Measurements from ENCODE around the gene PROK2. TPM values are rescaled to one million over a fixed set of nuclear protein-coding genes. Genes with fewer than 3 reads are reported as not detected.

The PROK2 gene
- polyA plus RNA-seq, 1 experiment: not detected

GRCh38 chr3:71801986-71802385 is 17.0 kb upstream of the PROK2 start:
- H3K36me3 ChIP-seq (ENCODE audit: control insufficient read depth, insufficient read depth, low read length): no peaks in the 10 kb centered on the region
- ChIA-PET POLR2A (no interaction called here), CTCF (interaction anchor here (1.6 kb wide), 1 partner anchor 13 kb away, joined by 4 read pairs; no protein-coding TSS in a partner anchor)
- H3K4me3 ChIP-seq (ENCODE audit: low read depth, low read length): no peak overlapping the region
- peaks cover 3% of the 10 kb centered on the region for H3K27me3 ChIP-seq (ENCODE audit: control insufficient read depth, insufficient read depth, low read length)
- TF ChIP-seq CTCF (IDR thresholded peaks at IDR 0.05; ENCODE audit: insufficient read depth, low read depth, low read length): no peak
- DNase-seq (ENCODE audit: low read depth): no peak

- no peak for TF ChIP-seq CTCF (IDR thresholded peaks at IDR 0.05; ENCODE audit: insufficient read depth, low read depth, low read length)
- POLR2A ChIA-PET: no interaction called here
Observed at GRCh38 chr3:71800023-71800422, 15.1 kb upstream of the PROK2 start.

GRCh38 chr3:71797455-71797854 is 12.5 kb upstream of the PROK2 start:
- Histone ChIP-seq H3K4me3 (ENCODE audit: low read depth, low read length) (no peak overlapping the region), H3K36me3 (ENCODE audit: control insufficient read depth, insufficient read depth, low read length) (no peaks in the 10 kb centered on the region), H3K27me3 (ENCODE audit: control insufficient read depth, insufficient read depth, low read length) (peaks cover 7% of the 10 kb centered on the region)
- ChIA-PET POLR2A (no interaction called here), CTCF (no interaction called here)
- TF ChIP-seq CTCF (IDR thresholded peaks at IDR 0.05; ENCODE audit: insufficient read depth, low read depth, low read length): no peak
- no peak for DNase-seq (ENCODE audit: low read depth)

More at GRCh38 chr3:71800023-71800422, 15.1 kb upstream of the PROK2 start:
- Histone ChIP-seq H3K36me3 (ENCODE audit: control insufficient read depth, insufficient read depth, low read length) (no peaks in the 10 kb centered on the region), H3K27me3 (ENCODE audit: control insufficient read depth, insufficient read depth, low read length) (peaks cover 7% of the 10 kb centered on the region), H3K4me3 (ENCODE audit: low read depth, low read length) (no peak overlapping the region)
- DNase-seq (ENCODE audit: low read depth): no peak
- CTCF ChIA-PET: no interaction called here

GRCh38 chr3:71796290-71796689 is 11.3 kb upstream of the PROK2 start:
- Histone ChIP-seq H3K27me3 (ENCODE audit: control insufficient read depth, insufficient read depth, low read length) (peaks cover 7% of the 10 kb centered on the region), H3K4me3 (ENCODE audit: low read depth, low read length) (no peak overlapping the region), H3K36me3 (ENCODE audit: control insufficient read depth, insufficient read depth, low read length) (no peaks in the 10 kb centered on the region)
- ChIA-PET POLR2A (no interaction called here), CTCF (no interaction called here)
- TF ChIP-seq CTCF (IDR thresholded peaks at IDR 0.05; ENCODE audit: insufficient read depth, low read depth, low read length): no peak
- no peak for DNase-seq (ENCODE audit: low read depth)

- Histone ChIP-seq H3K4me3 (ENCODE audit: low read depth, low read length) (no peak overlapping the region), H3K27me3 (ENCODE audit: control insufficient read depth, insufficient read depth, low read length) (peaks cover 6% of the 10 kb centered on the region), H3K36me3 (ENCODE audit: control insufficient read depth, insufficient read depth, low read length) (no peaks in the 10 kb centered on the region)
- TF ChIP-seq CTCF (IDR thresholded peaks at IDR 0.05; ENCODE audit: insufficient read depth, low read depth, low read length): no peak
- POLR2A ChIA-PET: no interaction called here
- CTCF ChIA-PET: no interaction called here
- no peak for DNase-seq (ENCODE audit: low read depth)
Observed at GRCh38 chr3:71791634-71792033, 6.7 kb upstream of the PROK2 start.
